GM12878 (cell line): Measurements from ENCODE around the gene INTS7. TPM values are rescaled to one million over a fixed set of nuclear protein-coding genes. Genes with fewer than 3 reads are reported as not detected.
A peak's percentile ranks its signal among the peaks of the same experiment; 100 is the strongest.

ENCODE experiments used
- ATAC-seq: fragments of 200-7000 bp; cut with Tn5 transposase; 3 replicates; pipeline ENCODE4 v1.9.1; 2020; ENCODE audit warnings: mild to moderate bottlenecking, moderate library complexity
- BruUV-seq: library from RNA; stranded (reverse); fragments of 400-500 nt; replicated peaks from 2 replicates; lab custom pipeline; 2021; lab: Mats Ljungman, UMichigan
- CTCF ChIA-PET: fragments of 300-600 bp; sonication (Branson Sonifier 250); formaldehyde crosslinking; extraction: SDS; loops from one replicate; lab custom pipeline; 2021; ENCODE audit warnings: inconsistent platforms; lab: Yijun Ruan, JAX
- POLR2A ChIA-PET: fragments of 350-600 bp; formaldehyde crosslinking; extraction: SDS; loops from one replicate; lab custom pipeline; 2021; ENCODE audit warnings: inconsistent platforms; lab: Charles Lee
- RAD21 ChIA-PET: fragments of 300-600 bp; sonication (Branson Sonifier 250); formaldehyde crosslinking; loops from one replicate; lab custom pipeline; 2023; ENCODE audit warnings: antibody characterized with exemption; ENCODE audit not compliant: unreplicated experiment; lab: Charles Lee
- SMC1A ChIA-PET: fragments of 300-600 bp; sonication (Branson Sonifier 250); formaldehyde crosslinking; loops from one replicate; lab custom pipeline; 2023; ENCODE audit not compliant: unreplicated experiment, uncharacterized antibody; lab: Charles Lee
- DNase-seq: peaks from one replicate; pipeline ENCODE4 v3.0.0-alpha.2; 2011; ENCODE audit warnings: low read depth, low spot score
- FAIRE-seq: peaks from 3 replicates; lab custom pipeline; 2011; peaks lifted over from hg19 to GRCh38; lab: Jason Lieb, UNC
- H2AFZ ChIP-seq: 2 replicates; pipeline ENCODE4 v1.6.0; 2011; ENCODE audit warnings: low read depth, low read length, control low read depth; ENCODE audit not compliant: control insufficient read depth
- H3K27ac ChIP-seq: 2 replicates; pipeline ENCODE4 v1.5.1; 2011; ENCODE audit warnings: control low read depth; ENCODE audit not compliant: control insufficient read depth, insufficient read depth
- H3K27me3 ChIP-seq, 2 experiments: replicated peaks in 1 of 2; 2 replicates each; pipeline versions ENCODE4 v1.6.0 to v1.6.1; 2011; ENCODE audit warnings: low read length in 1 of 2; ENCODE audit not compliant: control insufficient read depth in 2 of 2, insufficient read depth in 2 of 2
- H3K36me3 ChIP-seq, 2 experiments: 2 replicates each; pipeline ENCODE4 v1.5.1; 2011; ENCODE audit warnings: low read length in 1 of 2; ENCODE audit not compliant: control insufficient read depth in 2 of 2, insufficient read depth in 2 of 2
- H3K4me1 ChIP-seq: 2 replicates; pipeline ENCODE4 v1.6.1; 2011; ENCODE audit warnings: mild to moderate bottlenecking, low read length, moderate library complexity, mixed read lengths; ENCODE audit not compliant: control insufficient read depth, insufficient read depth
- H3K4me2 ChIP-seq: 2 replicates; pipeline ENCODE4 v1.6.0; 2011; ENCODE audit warnings: control low read depth; ENCODE audit not compliant: control insufficient read depth, insufficient read depth
- H3K4me3 ChIP-seq: fragments of 200-600 bp; sonication (generic); 2 replicates; pipeline ENCODE4 v1.5.1; 2016
- H3K79me2 ChIP-seq: 2 replicates; pipeline ENCODE4 v1.6.0; 2011; ENCODE audit warnings: low read length; ENCODE audit not compliant: control insufficient read depth, insufficient read depth
- H3K9ac ChIP-seq: 2 replicates; pipeline ENCODE4 v1.8.0; 2011; ENCODE audit warnings: low read length, control low read depth, mixed read lengths; ENCODE audit not compliant: control insufficient read depth, insufficient read depth
- H3K9me3 ChIP-seq: replicated peaks from 3 replicates; pipeline ENCODE4 v1.5.1; 2011; ENCODE audit warnings: mild to moderate bottlenecking, low read length; ENCODE audit not compliant: control insufficient read depth, insufficient read depth
- H4K20me1 ChIP-seq: 2 replicates; pipeline ENCODE4 v1.6.0; 2011; ENCODE audit not compliant: control insufficient read depth, insufficient read depth
- EGR1 ChIP-seq, 2 experiments: IDR thresholded peaks; 1 replicate in 1 of 2; 2 replicates in 1 of 2; pipeline ENCODE4 v1.6.1; 2011 to 2012; ENCODE audit warnings: low read depth in 2 of 2, low read length in 2 of 2, borderline replicate concordance in 1 of 2, mild to moderate bottlenecking in 1 of 2, moderate library complexity in 1 of 2
- HDGF ChIP-seq: fragments of 450-650 bp; IDR thresholded peaks from 2 replicates; pipeline ENCODE4 v1.6.1; 2016; ENCODE audit warnings: antibody characterized with exemption
- MYC ChIP-seq: IDR thresholded peaks from 2 replicates; pipeline ENCODE4 v1.6.1; 2011; ENCODE audit warnings: mild to moderate bottlenecking, low read length, moderate library complexity, inconsistent platforms; ENCODE audit not compliant: insufficient read depth, insufficient replicate concordance, insufficient read length, severe bottlenecking
- NRF1 ChIP-seq: conservative IDR thresholded peaks from 2 replicates; pipeline ENCODE4 v1.6.1; 2011; ENCODE audit warnings: mild to moderate bottlenecking, low read depth, low read length, improper control_type of control experiment
- POLR2AphosphoS2 ChIP-seq: IDR thresholded peaks from 2 replicates; pipeline ENCODE4 v1.6.1; 2011; ENCODE audit warnings: low read depth, mild to moderate bottlenecking, low read length, improper control_type of control experiment, moderate library complexity
- SP1 ChIP-seq: IDR thresholded peaks from one replicate; pipeline ENCODE4 v1.6.1; 2011; ENCODE audit warnings: low read depth, low read length
- WGBS: methylation state at CpG from one replicate; pipeline ENCODE4 v1.1.6; 2016; ENCODE audit warnings: low lambda C conversion rate; ENCODE audit not compliant: insufficient replicate concordance, insufficient coverage; ENCODE audit errors: missing lambda C conversion rate; 5-methylcytosine and 5-hydroxymethylcytosine counted together
- in situ Hi-C: fragments of 300-500 bp; cut with MboI; formaldehyde crosslinking; loops from 9 replicates; pipeline ENCODE4 v1.14.3; 2018; ENCODE audit warnings: mixed read lengths
- intact Hi-C: fragments of 100-400 bp; cut with micrococcal nuclease; formaldehyde crosslinking; loops from one replicate; pipeline ENCODE4 v1.14.2; 2022; ENCODE audit not compliant: unreplicated experiment
- polyA plus RNA-seq, 11 experiments: library from polyadenylated mRNA; depleted of rRNA in 4 of 11; unstranded in 6 of 11; stranded (reverse) in 5 of 11; fragments of >200 nt; fragmentation: Nextera tagmentation in 4 of 11; fragmentation: Illumina TruSeq in 1 of 11; extraction: Ambion mirVana in 4 of 11; extraction: Trizol in 1 of 11; gene quantifications; 1 replicate in 1 of 11; 2 replicates in 10 of 11; pipeline versions ENCODE4 v1.2.1 to v1.2.3, GENCODE V29; 2011 to 2016; ENCODE audit warnings: inconsistent platforms in 2 of 11, missing spikeins in 2 of 11, low read depth in 1 of 11
- total RNA-seq, 4 experiments: library from RNA; depleted of rRNA in 3 of 4; stranded (reverse); fragments of >200 nt in 3 of 4; fragmentation: Illumina TruSeq in 1 of 4; extraction: Trizol in 1 of 4; gene quantifications; 2 replicates each; pipeline versions ENCODE4 v1.2.1 to v1.2.3, GENCODE V29; 2013 to 2021

The INTS7 gene
- total and polyA plus RNA-seq, 10 of the 15 experiments (the other 5 are each of a cell fraction or from before 2014, with no cell fraction given): 17.1 to 49.1 (median 26.8) TPM

DNA sequence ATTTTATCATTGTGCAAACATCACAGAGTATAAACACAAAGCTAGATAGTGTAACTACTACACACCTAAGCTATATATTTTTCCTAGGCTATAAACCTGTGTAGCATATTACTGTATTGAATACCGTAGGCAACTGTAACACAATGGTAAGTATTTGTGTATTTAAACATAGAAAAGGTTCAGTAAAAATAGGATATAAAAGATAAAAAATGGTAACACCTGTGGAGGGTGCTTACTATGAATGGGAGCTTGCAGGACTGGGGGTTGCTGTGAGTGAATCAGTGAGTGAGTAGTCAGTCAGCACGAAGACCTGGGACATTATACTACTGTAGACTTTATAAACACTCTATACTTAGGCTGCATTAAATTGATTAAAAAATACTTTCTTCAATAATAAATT is 4.3 kb upstream of the INTS7 start:
- peak overlapping the region; percentile 46; the same call in 1 of the 2 replicates for H3K4me3 ChIP-seq
- peaks cover 3% of the 10 kb centered on the region; the same call in 1 of the 2 replicates for H3K4me1 ChIP-seq
- CTCF ChIA-PET: interaction anchor here (0.9 to 11.8 kb wide), 23 partner anchors 8 to 417 kb away, joined by 3 to 199 read pairs (median 5); no protein-coding TSS in a partner anchor
- intact Hi-C loops: loop anchor here (10.0 kb wide), 1 partner anchor 465 kb away; the partner anchor contains the start of gene SLC30A1
- TF ChIP-seq HDGF (no peak), NRF1 (no peak), SP1 (no peak), EGR1 (IDR thresholded peaks at IDR 0.05; ENCODE audit: borderline replicate concordance in 1 of 2, low read depth in 2 of 2, low read length in 2 of 2) (no peak), POLR2AphosphoS2 (no peak), MYC (no peak)
- TF ChIP-seq, all 136 proteins: peak for 0
- no peaks in the 10 kb centered on the region; the same call in 1 of the 3 replicates for H3K9me3 ChIP-seq
- H2AFZ ChIP-seq: peak overlapping the region; percentile 25; the same call in 1 of the 2 replicates
- no TSS peak for BruUV-seq
- ChIA-PET RAD21 (interaction anchor here (0.5 to 10.4 kb wide), 12 partner anchors 8 to 715 kb away, joined by 3 to 177 read pairs (median 4); no protein-coding TSS in a partner anchor), POLR2A (interaction anchor here (0.6 to 1.3 kb wide), 5 partner anchors 10 to 416 kb away, joined by 3 to 4 read pairs (median 3); no protein-coding TSS in a partner anchor), SMC1A (interaction anchor here (0.8 to 8.9 kb wide), 20 partner anchors 10 to 416 kb away, joined by 3 to 158 read pairs (median 4); no protein-coding TSS in a partner anchor)
- peaks cover 81% of the 10 kb centered on the region for H3K79me2 ChIP-seq
- H3K9ac ChIP-seq: no peak overlapping the region
- H3K27me3 ChIP-seq: no peaks in the 10 kb centered on the region
- H3K4me2 ChIP-seq: peak overlapping the region; percentile 67
- H3K36me3 ChIP-seq: peaks cover 2 to 4% of the 10 kb centered on the region in 2 experiments; a peak in 3 of 4 replicates
- DNase-seq (no peak), ATAC-seq (no peak), FAIRE-seq (no peak)
- no peak overlapping the region for H3K27ac ChIP-seq
- 98% methylated on average over 2 of the region's 2 CpGs for WGBS
- no peaks in the 10 kb centered on the region for H4K20me1 ChIP-seq
- in situ Hi-C loops: loop anchor here (5.0 kb wide), 1 partner anchor 342 kb away; no protein-coding TSS in a partner anchor
